ENCODE measurements around the gene TLX2. TPM values are rescaled to one million over a fixed set of nuclear protein-coding genes. Genes with fewer than 3 reads are reported as not detected.

Gene TLX2
- total and polyA plus RNA-seq, 2 donors (not counting 3 experiments of a cell fraction or from before 2014, with no cell fraction given): not detected

DNA sequence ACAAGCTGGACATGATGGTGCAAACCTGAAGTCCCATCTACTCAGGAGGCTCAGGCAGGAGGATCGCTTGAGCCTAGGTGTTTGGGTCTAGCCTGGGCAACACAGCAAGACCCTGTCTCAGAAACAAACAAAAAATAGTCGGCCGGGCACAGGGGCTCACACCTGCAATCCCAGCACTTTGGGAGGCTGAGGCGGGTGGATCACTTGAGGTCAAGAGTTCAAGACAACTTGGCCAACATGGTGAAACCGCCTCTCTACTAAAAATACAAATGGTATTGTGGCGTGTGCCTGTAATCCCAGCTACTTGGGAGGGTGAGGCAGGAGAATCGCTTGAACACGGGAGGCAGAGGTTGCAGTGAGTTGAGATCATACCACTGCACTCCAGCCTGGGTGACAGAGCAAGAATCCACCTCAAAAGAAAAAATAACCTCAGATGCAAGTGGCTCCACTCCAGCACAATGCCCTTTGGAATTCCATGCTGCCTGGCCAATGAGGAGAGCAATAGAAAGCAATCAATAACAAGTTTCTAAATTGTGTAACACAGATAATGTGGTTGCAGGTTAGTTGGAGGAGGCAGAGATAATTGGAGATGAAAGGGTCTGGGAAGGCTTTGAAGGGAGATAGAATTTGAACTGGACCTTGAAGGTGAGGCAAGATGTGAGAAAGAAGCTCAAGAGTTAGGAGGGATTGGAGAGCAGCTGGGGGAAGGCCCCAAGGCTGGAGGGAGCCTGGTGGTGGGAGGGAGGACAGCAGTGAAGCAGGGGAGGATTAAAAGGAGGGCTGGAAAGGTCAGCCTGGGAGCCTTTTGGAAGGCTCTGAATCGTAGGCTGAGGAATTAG is 25.4 kb upstream of the TLX2 start:
- no peaks in the 10 kb centered on the region for H3K79me2 ChIP-seq (ENCODE audit: control insufficient read depth, insufficient read depth, low read length)
- CTCF ChIA-PET: interaction anchor here (0.9 to 2.1 kb wide), 2 partner anchors 9 to 43 kb away, joined by 3 to 8 read pairs; no protein-coding TSS in a partner anchor
- no peaks in the 10 kb centered on the region for H3K27me3 ChIP-seq (ENCODE audit: control insufficient read depth in 2 of 2, insufficient read depth in 2 of 2, low read length in 2 of 2)
- dilution Hi-C loops (cut with MboI; ENCODE audit: extremely low pct_ligation_motif_present, low sequenced_read_pairs) (no loop called here), intact Hi-C loops (cut with micrococcal nuclease) (no loop called here)
- H2AFZ ChIP-seq (ENCODE audit: low read depth, low read length): no peak overlapping the region
- FAIRE-seq: no peak
- peaks cover 3 to 14% of the 10 kb centered on the region in 2 experiments for H3K36me3 ChIP-seq (ENCODE audit: control insufficient read depth in 2 of 2, extremely low read depth in 1 of 2, insufficient read depth in 2 of 2, low read length in 2 of 2)
- no peaks in the 10 kb centered on the region for H3K9me3 ChIP-seq (replicated peaks; ENCODE audit: control insufficient read depth, insufficient read depth, low read length)
- no peak overlapping the region for H3K4me3 ChIP-seq (replicated peaks in 1 of 3; ENCODE audit: insufficient read depth in 1 of 3, low read depth in 1 of 3, low read length in 3 of 3)
- no peak overlapping the region for H3K27ac ChIP-seq (ENCODE audit: insufficient read depth, low read depth, low read length)
- no peaks in the 10 kb centered on the region for H4K20me1 ChIP-seq (replicated peaks; ENCODE audit: control insufficient read depth, extremely low read depth, insufficient read depth, low read length)
- H3K4me2 ChIP-seq (ENCODE audit: insufficient read depth, low read length): no peak overlapping the region
- TF ChIP-seq, protein P1, sequence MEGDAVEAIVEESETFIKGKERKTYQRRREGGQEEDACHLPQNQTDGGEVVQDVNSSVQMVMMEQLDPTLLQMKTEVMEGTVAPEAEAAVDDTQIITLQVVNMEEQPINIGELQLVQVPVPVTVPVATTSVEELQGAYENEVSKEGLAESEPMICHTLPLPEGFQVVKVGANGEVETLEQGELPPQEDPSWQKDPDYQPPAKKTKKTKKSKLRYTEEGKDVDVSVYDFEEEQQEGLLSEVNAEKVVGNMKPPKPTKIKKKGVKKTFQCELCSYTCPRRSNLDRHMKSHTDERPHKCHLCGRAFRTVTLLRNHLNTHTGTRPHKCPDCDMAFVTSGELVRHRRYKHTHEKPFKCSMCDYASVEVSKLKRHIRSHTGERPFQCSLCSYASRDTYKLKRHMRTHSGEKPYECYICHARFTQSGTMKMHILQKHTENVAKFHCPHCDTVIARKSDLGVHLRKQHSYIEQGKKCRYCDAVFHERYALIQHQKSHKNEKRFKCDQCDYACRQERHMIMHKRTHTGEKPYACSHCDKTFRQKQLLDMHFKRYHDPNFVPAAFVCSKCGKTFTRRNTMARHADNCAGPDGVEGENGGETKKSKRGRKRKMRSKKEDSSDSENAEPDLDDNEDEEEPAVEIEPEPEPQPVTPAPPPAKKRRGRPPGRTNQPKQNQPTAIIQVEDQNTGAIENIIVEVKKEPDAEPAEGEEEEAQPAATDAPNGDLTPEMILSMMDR (IDR thresholded peaks at IDR 0.05; ENCODE audit: extremely low read depth in 1 of 2, insufficient read depth in 1 of 2, low read depth in 1 of 2, low read length in 2 of 2): no peak
- TF ChIP-seq MYC (IDR thresholded peaks at IDR 0.05; ENCODE audit: low read depth, low read length) (no peak), FOS (IDR thresholded peaks at IDR 0.05; ENCODE audit: borderline replicate concordance, insufficient read depth, low read length) (no peak), POLR2A (IDR thresholded peaks at IDR 0.05; ENCODE audit: low read depth, low read length) (no peak), EZH2 (IDR thresholded peaks at IDR 0.05; ENCODE audit: borderline replicate concordance, low read depth, low read length, severe bottlenecking) (no peak), POLR2AphosphoS5 (IDR thresholded peaks at IDR 0.05; ENCODE audit: insufficient read depth, low read depth, low read length) (no peak), JUN (IDR thresholded peaks at IDR 0.05; ENCODE audit: borderline replicate concordance, insufficient read depth, insufficient read length, low read depth) (no peak), GATA2 (IDR thresholded peaks at IDR 0.05; ENCODE audit: insufficient read depth, insufficient read length, low read depth, low read length) (no peak)
- TF ChIP-seq, protein P2, sequence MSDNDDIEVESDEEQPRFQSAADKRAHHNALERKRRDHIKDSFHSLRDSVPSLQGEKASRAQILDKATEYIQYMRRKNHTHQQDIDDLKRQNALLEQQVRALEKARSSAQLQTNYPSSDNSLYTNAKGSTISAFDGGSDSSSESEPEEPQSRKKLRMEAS (IDR thresholded peaks at IDR 0.05; ENCODE audit: insufficient read depth, insufficient read length): no peak
- H3K9ac ChIP-seq (replicated peaks; ENCODE audit: extremely low read depth, insufficient read depth, low read length): no peak overlapping the region
- no peaks in the 10 kb centered on the region for H3K9me1 ChIP-seq (replicated peaks; ENCODE audit: control insufficient read depth, extremely low read depth, insufficient read depth, low read length)
- peaks cover 4% of the 10 kb centered on the region for H3K4me1 ChIP-seq (ENCODE audit: control insufficient read depth, extremely low read depth, insufficient read depth, low read length)
- no peak for DNase-seq (ENCODE audit: low read depth, low spot score)
- BruUV-seq (replicated peaks): no TSS peak
- POLR2A ChIA-PET: no interaction called here
